Natural killer cell (primary cell): Measurements from ENCODE around the gene PLCE1. TPM values are rescaled to one million over a fixed set of nuclear protein-coding genes. Genes with fewer than 3 reads are reported as not detected.

Experiments used
- ATAC-seq, 3 donors: fragments of 150-1000 bp in 2 of 3; fragments of 200-7000 bp in 1 of 3; cut with Tn5 transposase; 1 replicate in 1 of 3; 2 replicates in 2 of 3; pipeline ENCODE4 v1.10.0; 2021; ENCODE audit warnings: mild to moderate bottlenecking in 2 of 3, moderate library complexity in 2 of 3
- DNase-seq, 2 donors: peaks; one replicate each; pipeline versions ENCODE4 v3.0.0 to v3.0.0-alpha.2; 2013 to 2021; ENCODE audit warnings: mixed read lengths in 1 of 2
- H3K27ac ChIP-seq: one replicate; pipeline ENCODE4 v1.5.1; 2013; ENCODE audit warnings: mild to moderate bottlenecking, low read length
- H3K27me3 ChIP-seq: one replicate; pipeline ENCODE4 v1.6.1; 2013; ENCODE audit warnings: low read length; ENCODE audit not compliant: control insufficient read depth, insufficient read depth
- H3K36me3 ChIP-seq: one replicate; pipeline ENCODE4 v1.6.1; 2013; ENCODE audit warnings: low read length; ENCODE audit not compliant: control insufficient read depth, insufficient read depth
- H3K4me1 ChIP-seq: one replicate; pipeline ENCODE4 v1.6.1; 2013; ENCODE audit warnings: low read length; ENCODE audit not compliant: control insufficient read depth, insufficient read depth
- H3K4me3 ChIP-seq: one replicate; pipeline ENCODE4 v1.5.1; 2013; ENCODE audit warnings: low read length
- H3K9me3 ChIP-seq: one replicate; pipeline ENCODE4 v1.6.1; 2013; ENCODE audit warnings: low read length; ENCODE audit not compliant: control insufficient read depth, insufficient read depth
- H3K27ac Mint-ChIP-seq, 2 donors: one replicate each; pipeline ENCODE4 v1.8.0; 2022; ENCODE audit warnings: mild to moderate bottlenecking in 2 of 2, mixed read lengths in 2 of 2, moderate library complexity in 1 of 2
- H3K27me3 Mint-ChIP-seq, 2 donors: one replicate each; pipeline ENCODE4 v1.8.0; 2022; ENCODE audit warnings: low read depth in 2 of 2, mixed read lengths in 2 of 2
- H3K36me3 Mint-ChIP-seq: one replicate; pipeline ENCODE4 v1.8.0; 2022; ENCODE audit warnings: mixed read lengths
- H3K4me1 Mint-ChIP-seq, 2 donors: one replicate each; pipeline ENCODE4 v1.8.0; 2022; ENCODE audit warnings: mixed read lengths in 2 of 2
- H3K4me3 Mint-ChIP-seq: one replicate; pipeline ENCODE4 v1.8.0; 2022; ENCODE audit warnings: mild to moderate bottlenecking, moderate library complexity, mixed read lengths
- H3K9me3 Mint-ChIP-seq, 2 donors: one replicate each; pipeline ENCODE4 v1.8.0; 2022; ENCODE audit warnings: mixed read lengths in 2 of 2
- WGBS: methylation state at CpG from one replicate; pipeline ENCODE4 v1.1.7; 2013; ENCODE audit warnings: missing lambda C conversion rate; ENCODE audit not compliant: insufficient coverage; 5-methylcytosine and 5-hydroxymethylcytosine counted together
- intact Hi-C: fragments of 100-400 bp; cut with micrococcal nuclease; formaldehyde crosslinking; loops from one replicate; pipeline ENCODE4 v1.14.2; 2022
- total RNA-seq, 4 donors: library from RNA; stranded (reverse); fragments of 120-200 nt in 1 of 4; gene quantifications; one replicate each; pipeline versions ENCODE4 v1.2.3 to v1.2.4, GENCODE V29; 2013 to 2022
- TF ChIP-seq, protein P1 (sequence below): fragments of 200-600 bp; IDR thresholded peaks from one replicate; pipeline ENCODE4 v1.8.0; 2022; ENCODE audit warnings: antibody characterized with exemption

PLCE1 gene
- total RNA-seq, 3 donors from 2014 or later (not counting 1 experiment from before 2014, with no cell fraction given) = not detected

DNA sequence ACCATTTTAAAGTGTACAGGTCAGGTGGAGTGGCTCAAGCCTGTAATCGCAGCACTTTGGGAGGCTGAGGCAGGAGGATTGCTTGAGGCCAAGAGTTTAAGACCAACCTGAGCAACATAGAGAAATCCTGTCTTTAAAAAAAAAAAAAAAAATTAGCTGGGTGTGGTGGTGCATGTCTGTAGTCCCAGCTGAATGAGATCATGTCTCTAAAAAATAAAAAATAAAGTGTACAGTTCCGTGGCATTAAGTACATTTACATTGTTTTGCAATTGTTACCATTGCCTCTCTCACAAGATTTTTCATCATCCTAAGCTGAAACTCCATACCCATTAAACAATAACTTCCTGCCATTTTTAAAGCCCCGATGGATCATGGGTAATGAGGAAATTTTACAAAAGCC, 20.6 kb downstream of the PLCE1 start:
- Histone ChIP-seq H3K36me3 (no peaks in the 10 kb centered on the region), H3K27me3 (no peaks in the 10 kb centered on the region), H3K4me3 (no peak overlapping the region), H3K9me3 (no peaks in the 10 kb centered on the region), H3K27ac (no peak overlapping the region), H3K4me1 (no peaks in the 10 kb centered on the region)
- intact Hi-C loops = no loop called here
- no peak overlapping the region for H3K4me3 Mint-ChIP-seq
- H3K27me3 Mint-ChIP-seq = no peaks in the 10 kb centered on the region
- 78% methylated on average over 2 of the region's 3 CpGs for WGBS
- no peaks in the 10 kb centered on the region for H3K36me3 Mint-ChIP-seq
- ATAC-seq = no peak
- TF ChIP-seq, protein P1, sequence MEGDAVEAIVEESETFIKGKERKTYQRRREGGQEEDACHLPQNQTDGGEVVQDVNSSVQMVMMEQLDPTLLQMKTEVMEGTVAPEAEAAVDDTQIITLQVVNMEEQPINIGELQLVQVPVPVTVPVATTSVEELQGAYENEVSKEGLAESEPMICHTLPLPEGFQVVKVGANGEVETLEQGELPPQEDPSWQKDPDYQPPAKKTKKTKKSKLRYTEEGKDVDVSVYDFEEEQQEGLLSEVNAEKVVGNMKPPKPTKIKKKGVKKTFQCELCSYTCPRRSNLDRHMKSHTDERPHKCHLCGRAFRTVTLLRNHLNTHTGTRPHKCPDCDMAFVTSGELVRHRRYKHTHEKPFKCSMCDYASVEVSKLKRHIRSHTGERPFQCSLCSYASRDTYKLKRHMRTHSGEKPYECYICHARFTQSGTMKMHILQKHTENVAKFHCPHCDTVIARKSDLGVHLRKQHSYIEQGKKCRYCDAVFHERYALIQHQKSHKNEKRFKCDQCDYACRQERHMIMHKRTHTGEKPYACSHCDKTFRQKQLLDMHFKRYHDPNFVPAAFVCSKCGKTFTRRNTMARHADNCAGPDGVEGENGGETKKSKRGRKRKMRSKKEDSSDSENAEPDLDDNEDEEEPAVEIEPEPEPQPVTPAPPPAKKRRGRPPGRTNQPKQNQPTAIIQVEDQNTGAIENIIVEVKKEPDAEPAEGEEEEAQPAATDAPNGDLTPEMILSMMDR = no peak
- no peaks in the 10 kb centered on the region for H3K9me3 Mint-ChIP-seq
- H3K4me1 Mint-ChIP-seq = no peaks in the 10 kb centered on the region
- no peak overlapping the region for H3K27ac Mint-ChIP-seq
- DNase-seq = no peak

DNA sequence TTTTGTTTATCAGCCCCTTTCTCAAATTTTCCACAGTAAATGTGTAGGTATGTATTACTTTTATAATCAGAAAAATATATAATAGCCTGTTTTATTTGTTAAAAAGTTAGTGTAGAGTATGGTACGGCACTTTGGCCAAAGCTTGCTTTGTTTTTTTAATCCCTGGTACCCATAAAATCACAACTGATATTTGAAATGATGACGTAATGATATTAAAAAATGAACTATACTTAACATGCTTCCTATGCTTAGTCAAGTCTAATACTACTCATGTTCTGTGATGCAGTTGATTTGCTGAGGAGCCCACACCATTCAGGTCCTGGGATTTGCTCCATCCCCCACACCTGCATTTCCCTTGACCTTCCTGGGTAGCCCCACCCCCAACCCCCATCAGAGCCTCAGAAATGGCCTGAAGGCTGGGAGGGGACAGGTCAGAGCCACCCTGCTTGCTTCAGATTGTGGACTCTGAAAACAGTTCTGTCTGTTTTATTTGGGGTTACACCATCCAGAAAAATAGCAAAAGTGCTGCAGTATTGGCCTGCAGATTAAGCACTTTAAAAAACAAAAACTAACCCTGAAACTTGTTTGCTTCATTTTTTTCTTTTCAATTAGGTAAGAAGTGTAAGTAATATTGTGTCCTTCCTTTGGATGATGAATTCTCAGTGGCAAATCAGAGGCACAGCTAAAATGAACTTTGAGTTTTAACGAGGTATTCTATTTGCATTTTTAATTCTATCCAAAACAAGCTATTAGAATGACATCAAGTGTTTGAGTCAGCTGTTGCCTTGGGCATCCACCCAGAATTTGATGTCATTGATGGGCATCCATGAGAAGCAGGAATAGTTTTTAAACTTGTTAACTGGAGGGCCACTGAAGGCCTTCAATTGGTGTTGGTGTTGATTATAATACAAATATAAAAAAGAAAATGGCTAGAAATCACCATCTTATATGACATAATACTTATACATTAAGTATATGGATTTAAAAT, 23.3 kb downstream of the PLCE1 start:
- TF ChIP-seq, protein P1 = no peak
- Histone ChIP-seq H3K27me3 (no peaks in the 10 kb centered on the region), H3K9me3 (no peaks in the 10 kb centered on the region), H3K4me1 (no peaks in the 10 kb centered on the region), H3K4me3 (no peak overlapping the region), H3K27ac (no peak overlapping the region), H3K36me3 (no peaks in the 10 kb centered on the region)
- DNase-seq = no peak
- WGBS = no CpG with 5 or more reads among the region's 3 CpGs
- Mint-ChIP-seq H3K4me3 (no peak overlapping the region), H3K27me3 (no peaks in the 10 kb centered on the region), H3K27ac (no peak overlapping the region), H3K4me1 (no peaks in the 10 kb centered on the region), H3K9me3 (no peaks in the 10 kb centered on the region), H3K36me3 (no peaks in the 10 kb centered on the region)
- intact Hi-C loops = no loop called here
- ATAC-seq = no peak

DNA sequence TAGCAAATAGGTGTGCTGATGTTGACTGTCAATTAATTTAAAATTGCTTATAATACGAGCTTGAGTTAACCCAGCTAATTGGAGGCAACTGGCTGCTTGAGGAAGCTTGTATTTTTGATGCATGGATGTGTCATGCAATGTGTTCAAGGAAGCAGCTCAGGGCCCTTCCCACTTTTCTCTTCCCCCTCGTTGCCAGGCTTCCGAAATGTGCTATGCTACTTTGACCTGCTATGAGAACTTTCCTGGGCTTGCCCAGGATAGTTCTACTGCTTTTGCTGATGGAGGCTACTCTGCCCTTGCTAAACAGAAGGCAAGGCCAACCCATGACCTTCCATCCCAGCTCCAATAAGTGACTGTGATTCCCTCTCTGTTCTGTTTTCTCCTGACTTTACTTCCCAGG, 24.4 kb downstream of the PLCE1 start:
- peaks cover 2 to 5% of the 10 kb centered on the region in 2 donors for H3K9me3 Mint-ChIP-seq
- H3K27ac ChIP-seq = no peak overlapping the region
- H3K4me1 Mint-ChIP-seq = no peaks in the 10 kb centered on the region
- H3K4me3 ChIP-seq = no peak overlapping the region
- ATAC-seq (no peak), DNase-seq (no peak)
- intact Hi-C loops = no loop called here
- TF ChIP-seq, protein P1 = no peak
- no peaks in the 10 kb centered on the region for H3K27me3 ChIP-seq
- H3K36me3 Mint-ChIP-seq = no peaks in the 10 kb centered on the region
- no peaks in the 10 kb centered on the region for H3K9me3 ChIP-seq
- WGBS = 82% methylated on average over 3 of the region's 3 CpGs
- H3K36me3 ChIP-seq = no peaks in the 10 kb centered on the region
- no peak overlapping the region for H3K27ac Mint-ChIP-seq
- no peak overlapping the region for H3K4me3 Mint-ChIP-seq
- H3K27me3 Mint-ChIP-seq = no peaks in the 10 kb centered on the region
- H3K4me1 ChIP-seq = no peaks in the 10 kb centered on the region
